Keratinocyte (primary cell): ENCODE results near the gene PPP1R2. TPM values are rescaled to one million over a fixed set of nuclear protein-coding genes. Genes with fewer than 3 reads are reported as not detected.

ENCODE experiments used
- DNase-seq: peaks from one replicate; pipeline ENCODE4 v3.0.0-alpha.2; 2011; ENCODE audit warnings: low read depth, missing footprints, low spot score
- FAIRE-seq: peaks from 2 replicates; lab custom pipeline; 2011; peaks lifted over from hg19 to GRCh38; lab: Jason Lieb, UNC
- H2AFZ ChIP-seq: 2 replicates; pipeline ENCODE4 v1.6.0; 2012; ENCODE audit warnings: low read length, control low read depth, inconsistent platforms; ENCODE audit not compliant: control insufficient read depth
- H3K27ac ChIP-seq: 2 replicates; pipeline ENCODE4 v1.5.1; 2011; ENCODE audit warnings: low read length; ENCODE audit not compliant: control insufficient read depth, insufficient read depth
- H3K27me3 ChIP-seq: 3 replicates; pipeline ENCODE4 v1.6.0; 2011; ENCODE audit warnings: low read length; ENCODE audit not compliant: control insufficient read depth, insufficient read depth; ENCODE audit errors: extremely low read depth
- H3K36me3 ChIP-seq, 2 experiments: 2 replicates in 1 of 2; 3 replicates in 1 of 2; pipeline ENCODE4 v1.5.1; 2011; ENCODE audit warnings: low read length in 2 of 2, mild to moderate bottlenecking in 1 of 2; ENCODE audit not compliant: control insufficient read depth in 2 of 2, insufficient read depth in 2 of 2; ENCODE audit errors: extremely low read depth in 1 of 2
- H3K4me1 ChIP-seq: 3 replicates; pipeline ENCODE4 v1.5.1; 2011; ENCODE audit warnings: low read length; ENCODE audit not compliant: control insufficient read depth, insufficient read depth; ENCODE audit errors: extremely low read depth
- H3K4me2 ChIP-seq: 3 replicates; pipeline ENCODE4 v1.6.0; 2011; ENCODE audit warnings: low read depth, low read length; ENCODE audit not compliant: control insufficient read depth, insufficient read depth; ENCODE audit errors: extremely low read depth
- H3K4me3 ChIP-seq, 3 experiments: fragments of 200-600 bp in 1 of 3; sonication (generic) in 1 of 3; 2 replicates in 2 of 3; 3 replicates in 1 of 3; pipeline ENCODE4 v1.5.1; 2011 to 2016; ENCODE audit warnings: low read length in 3 of 3, mild to moderate bottlenecking in 3 of 3, control low read depth in 2 of 3, inconsistent platforms in 1 of 3, low read depth in 1 of 3, mixed read lengths in 1 of 3, mixed run types in 1 of 3, moderate library complexity in 1 of 3; ENCODE audit not compliant: control insufficient read depth in 2 of 3, insufficient read depth in 2 of 3; ENCODE audit errors: extremely low read depth in 1 of 3
- H3K79me2 ChIP-seq: 2 replicates; pipeline ENCODE4 v1.6.0; 2012; ENCODE audit warnings: low read length; ENCODE audit not compliant: control insufficient read depth, insufficient read depth
- H3K9ac ChIP-seq: 3 replicates; pipeline ENCODE4 v1.6.0; 2011; ENCODE audit warnings: low read length; ENCODE audit not compliant: control insufficient read depth, insufficient read depth; ENCODE audit errors: extremely low read depth
- H3K9me1 ChIP-seq: 3 replicates; pipeline ENCODE4 v1.6.0; 2011; ENCODE audit warnings: low read length; ENCODE audit not compliant: control insufficient read depth, insufficient read depth; ENCODE audit errors: extremely low read depth
- H3K9me3 ChIP-seq: 2 replicates; pipeline ENCODE4 v1.5.1; 2012; ENCODE audit warnings: low read depth, low read length; ENCODE audit not compliant: control insufficient read depth
- H4K20me1 ChIP-seq: 3 replicates; pipeline ENCODE4 v1.6.0; 2011; ENCODE audit warnings: low read length; ENCODE audit not compliant: control insufficient read depth, insufficient read depth; ENCODE audit errors: extremely low read depth
- EZH2 ChIP-seq: IDR thresholded peaks from one replicate; pipeline ENCODE4 v1.6.1; 2012; ENCODE audit warnings: inconsistent platforms, mild to moderate bottlenecking, low read length, moderate library complexity
- dilution Hi-C: fragments of 300-500 bp; cut with MboI; formaldehyde crosslinking; loops from one replicate; pipeline ENCODE4 v1.7.0; 2020; ENCODE audit warnings: low sequenced_read_pairs; ENCODE audit not compliant: extremely low pct_ligation_motif_present
- polyA plus RNA-seq, 5 experiments: library from polyadenylated mRNA; depleted of rRNA in 3 of 5; stranded (reverse) in 3 of 5; stranded (forward) in 1 of 5; unstranded in 1 of 5; fragments of >200 nt; gene quantifications; 1 replicate in 1 of 5; 2 replicates in 3 of 5; 3 replicates in 1 of 5; pipeline versions ENCODE4 v1.2.1 to v1.2.3, GENCODE V29; 2011 to 2012; ENCODE audit warnings: missing spikeins in 2 of 5, low read depth in 1 of 5, low replicate concordance in 1 of 5
- TF ChIP-seq, protein P1 (sequence below), 3 experiments: IDR thresholded peaks in 1 of 3; conservative IDR thresholded peaks in 1 of 3; optimal IDR thresholded peaks in 1 of 3; 2 replicates in 2 of 3; 3 replicates in 1 of 3; pipeline versions ENCODE3 to v1.5.1; 2011; ENCODE audit warnings: low read length in 3 of 3, mild to moderate bottlenecking in 3 of 3, moderate library complexity in 2 of 3, control low read depth in 1 of 3, inconsistent platforms in 1 of 3; ENCODE audit not compliant: insufficient read depth in 2 of 3; ENCODE audit errors: extremely low read depth in 1 of 3

Gene PPP1R2
- polyA plus RNA-seq, 1 donor (not counting 4 experiments of a cell fraction or from before 2014, with no cell fraction given), result 43.2 TPM

DNA sequence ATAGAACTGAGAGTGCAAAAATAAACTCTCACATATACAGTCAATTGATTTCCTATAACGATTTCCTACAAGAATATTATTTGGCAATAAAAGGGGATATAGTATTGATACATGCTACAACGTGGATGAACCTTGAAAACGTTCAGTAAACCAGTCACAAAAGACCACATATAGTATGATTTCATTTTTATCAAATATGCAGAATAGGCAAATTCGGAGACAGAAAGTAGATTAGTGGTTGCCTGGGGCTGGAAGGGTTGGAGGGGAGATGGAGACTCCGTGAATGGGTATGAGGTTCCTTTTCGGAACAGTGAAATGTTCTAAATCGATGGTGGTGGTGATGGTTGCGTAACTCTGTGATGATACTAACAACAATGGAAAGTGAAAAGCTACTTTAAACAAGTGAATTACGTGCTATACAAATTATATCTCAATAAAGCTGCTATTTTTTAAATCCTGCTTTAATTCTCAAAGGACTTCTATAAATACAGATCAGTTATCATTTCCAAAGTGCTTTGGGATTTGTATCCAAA, 34.6 kb upstream of the PPP1R2 start:
- Histone ChIP-seq H3K27ac (no peak overlapping the region), H3K36me3 (no peaks in the 10 kb centered on the region), H3K79me2 (no peaks in the 10 kb centered on the region), H3K9me3 (no peaks in the 10 kb centered on the region), H3K4me3 (no peak overlapping the region), H3K9ac (no peak overlapping the region), H2AFZ (no peak overlapping the region), H3K4me2 (no peak overlapping the region), H4K20me1 (no peaks in the 10 kb centered on the region), H3K9me1 (no peaks in the 10 kb centered on the region), H3K4me1 (no peaks in the 10 kb centered on the region), H3K27me3 (peaks cover 14% of the 10 kb centered on the region)
- DNase-seq, result no peak
- dilution Hi-C loops, result no loop called here
- FAIRE-seq, result no peak
- TF ChIP-seq EZH2, result no peak
- TF ChIP-seq, protein P1, sequence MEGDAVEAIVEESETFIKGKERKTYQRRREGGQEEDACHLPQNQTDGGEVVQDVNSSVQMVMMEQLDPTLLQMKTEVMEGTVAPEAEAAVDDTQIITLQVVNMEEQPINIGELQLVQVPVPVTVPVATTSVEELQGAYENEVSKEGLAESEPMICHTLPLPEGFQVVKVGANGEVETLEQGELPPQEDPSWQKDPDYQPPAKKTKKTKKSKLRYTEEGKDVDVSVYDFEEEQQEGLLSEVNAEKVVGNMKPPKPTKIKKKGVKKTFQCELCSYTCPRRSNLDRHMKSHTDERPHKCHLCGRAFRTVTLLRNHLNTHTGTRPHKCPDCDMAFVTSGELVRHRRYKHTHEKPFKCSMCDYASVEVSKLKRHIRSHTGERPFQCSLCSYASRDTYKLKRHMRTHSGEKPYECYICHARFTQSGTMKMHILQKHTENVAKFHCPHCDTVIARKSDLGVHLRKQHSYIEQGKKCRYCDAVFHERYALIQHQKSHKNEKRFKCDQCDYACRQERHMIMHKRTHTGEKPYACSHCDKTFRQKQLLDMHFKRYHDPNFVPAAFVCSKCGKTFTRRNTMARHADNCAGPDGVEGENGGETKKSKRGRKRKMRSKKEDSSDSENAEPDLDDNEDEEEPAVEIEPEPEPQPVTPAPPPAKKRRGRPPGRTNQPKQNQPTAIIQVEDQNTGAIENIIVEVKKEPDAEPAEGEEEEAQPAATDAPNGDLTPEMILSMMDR (optimal IDR thresholded peaks at IDR 0.05 in 1 of 3, IDR thresholded peaks at IDR 0.05 in 1 of 3, conservative IDR thresholded peaks at IDR 0.05 in 1 of 3; ENCODE audit: extremely low read depth in 1 of 3, insufficient read depth in 2 of 3, low read length in 3 of 3), result no peak

DNA sequence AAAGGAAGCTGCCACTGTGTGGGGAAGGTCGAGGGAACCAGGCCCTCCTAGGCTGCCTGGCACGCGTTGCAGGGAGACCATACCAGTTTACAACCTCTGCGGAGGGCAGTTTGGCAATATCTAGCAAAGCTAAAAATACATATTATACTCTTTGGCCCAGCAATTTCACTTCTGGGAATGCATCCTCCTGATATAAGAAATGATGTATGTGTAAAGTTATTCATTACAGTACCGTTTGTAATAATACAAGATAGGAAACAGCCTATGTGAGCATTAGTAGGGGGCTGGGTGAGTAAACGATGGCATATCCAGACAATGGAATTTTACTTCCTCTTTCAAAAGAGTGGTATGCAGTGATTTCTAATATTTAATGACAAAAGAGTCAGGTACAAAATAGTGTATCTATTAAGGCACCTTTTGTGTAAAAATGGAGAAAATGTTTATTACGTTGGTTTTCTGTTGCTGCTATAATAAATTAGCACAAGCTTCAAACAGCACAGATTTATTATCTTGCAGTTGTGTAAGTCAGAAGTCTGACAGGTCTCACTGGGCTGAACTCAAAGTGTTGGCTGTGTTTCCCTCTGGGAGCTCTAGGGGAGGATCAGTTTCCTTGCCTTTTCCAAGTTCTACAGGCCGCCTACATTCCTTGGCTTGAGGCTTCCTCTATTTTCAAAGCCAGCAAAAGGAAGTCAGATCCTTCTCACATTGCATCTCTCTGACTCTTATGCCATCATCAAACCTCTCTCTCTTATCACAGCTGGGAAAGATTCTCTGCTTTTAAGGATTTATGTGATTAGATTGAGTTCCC, 31.6 kb upstream of the PPP1R2 start:
- H3K4me3 ChIP-seq, result no peak overlapping the region
- FAIRE-seq (no peak), DNase-seq (no peak)
- no peak overlapping the region for H3K9ac ChIP-seq
- H3K4me2 ChIP-seq, result no peak overlapping the region
- H3K36me3 ChIP-seq, result no peaks in the 10 kb centered on the region
- H3K9me3 ChIP-seq, result no peaks in the 10 kb centered on the region
- H2AFZ ChIP-seq, result no peak overlapping the region
- no peaks in the 10 kb centered on the region for H3K4me1 ChIP-seq
- dilution Hi-C loops, result no loop called here
- H3K27ac ChIP-seq, result no peak overlapping the region
- H3K9me1 ChIP-seq, result no peaks in the 10 kb centered on the region
- no peaks in the 10 kb centered on the region for H3K79me2 ChIP-seq
- H4K20me1 ChIP-seq, result no peaks in the 10 kb centered on the region
- H3K27me3 ChIP-seq, result peaks cover 14% of the 10 kb centered on the region
- no peak for TF ChIP-seq EZH2
- TF ChIP-seq, protein P1 (optimal IDR thresholded peaks at IDR 0.05 in 1 of 3, IDR thresholded peaks at IDR 0.05 in 1 of 3, conservative IDR thresholded peaks at IDR 0.05 in 1 of 3; ENCODE audit: extremely low read depth in 1 of 3, insufficient read depth in 2 of 3, low read length in 3 of 3), result no peak
